Neural crest cell (in vitro differentiated cells): Measurements from ENCODE around the gene SLC43A2. TPM values are rescaled to one million over a fixed set of nuclear protein-coding genes. Genes with fewer than 3 reads are reported as not detected.
"Not testable (repeated sequence)": the region's sequence is repeated elsewhere in the genome, so short reads cannot be mapped to it uniquely, and the experiment has no call there.

Source experiments
- DNase-seq: peaks from one replicate; pipeline ENCODE4 v3.0.0; 2021; ENCODE audit warnings: low read depth, mixed read lengths, low spot score
- H3K27ac Mint-ChIP-seq: one replicate; pipeline ENCODE4 v1.8.0; 2021; ENCODE audit warnings: mild to moderate bottlenecking, mixed read lengths; ENCODE audit not compliant: unreplicated experiment
- H3K27me3 Mint-ChIP-seq: 2 replicates; pipeline ENCODE4 v1.8.0; 2021; ENCODE audit warnings: low read depth, mild to moderate bottlenecking, mixed read lengths
- H3K36me3 Mint-ChIP-seq: 2 replicates; pipeline ENCODE4 v1.8.0; 2021; ENCODE audit warnings: low read depth, mild to moderate bottlenecking, mixed read lengths
- H3K4me1 Mint-ChIP-seq: 2 replicates; pipeline ENCODE4 v1.8.0; 2021; ENCODE audit warnings: mixed read lengths
- H3K4me3 Mint-ChIP-seq: one replicate; pipeline ENCODE4 v1.8.0; 2021; ENCODE audit warnings: mild to moderate bottlenecking, mixed read lengths
- H3K9me3 Mint-ChIP-seq: 2 replicates; pipeline ENCODE4 v1.8.0; 2021; ENCODE audit warnings: mixed read lengths
- CTCF ChIP-seq: fragments of 200-600 bp; sonication (generic); conservative IDR thresholded peaks from 2 replicates; pipeline ENCODE4 v1.5.0; 2021; ENCODE audit warnings: antibody characterized with exemption, mild to moderate bottlenecking
- total RNA-seq: library from RNA; stranded (reverse); gene quantifications from 2 replicates; pipeline ENCODE4 v1.2.1, GENCODE V29; 2021

SLC43A2 gene
- total RNA-seq, 1 donor from 2014 or later: 13.9 TPM

- H3K9me3 Mint-ChIP-seq: no peaks in the 10 kb centered on the region
- peak; percentile 70 for DNase-seq
- no peak overlapping the region for H3K4me3 Mint-ChIP-seq
- TF ChIP-seq CTCF: peak; percentile 79
- peaks cover 5% of the 10 kb centered on the region for H3K4me1 Mint-ChIP-seq
- no peaks in the 10 kb centered on the region for H3K36me3 Mint-ChIP-seq
- H3K27ac Mint-ChIP-seq: peak overlapping the region; percentile 40
- H3K27me3 Mint-ChIP-seq: no peaks in the 10 kb centered on the region
These were observed 54.5 kb downstream of the SLC43A2 start for GRCh38 chr17:1573932-1574696.

GRCh38 chr17:1572646-1573045 lies 56.0 kb downstream of the SLC43A2 start:
- H3K36me3 Mint-ChIP-seq, H3K4me1 Mint-ChIP-seq, H3K9me3 Mint-ChIP-seq, H3K27me3 Mint-ChIP-seq, DNase-seq, H3K27ac Mint-ChIP-seq, H3K4me3 Mint-ChIP-seq: not testable (repeated sequence)

- Mint-ChIP-seq H3K4me1 (peaks cover 9% of the 10 kb centered on the region), H3K4me3 (no peak overlapping the region), H3K27me3 (no peaks in the 10 kb centered on the region), H3K36me3 (no peaks in the 10 kb centered on the region), H3K9me3 (no peaks in the 10 kb centered on the region), H3K27ac (no peak overlapping the region)
- no peak for DNase-seq
- no peak for TF ChIP-seq CTCF
These were observed 57.3 kb downstream of the SLC43A2 start for GRCh38 chr17:1571341-1571704.

- no peak for TF ChIP-seq CTCF
- H3K36me3 Mint-ChIP-seq: no peaks in the 10 kb centered on the region
- H3K27me3 Mint-ChIP-seq: no peaks in the 10 kb centered on the region
- no peak overlapping the region for H3K27ac Mint-ChIP-seq
- peaks cover 7% of the 10 kb centered on the region for H3K4me1 Mint-ChIP-seq
- no peak for DNase-seq
- no peaks in the 10 kb centered on the region for H3K9me3 Mint-ChIP-seq
- H3K4me3 Mint-ChIP-seq: no peak overlapping the region
These were observed 59.5 kb downstream of the SLC43A2 start for GRCh38 chr17:1568950-1569810.

- H3K36me3 Mint-ChIP-seq: no peaks in the 10 kb centered on the region
- H3K4me3 Mint-ChIP-seq: peak overlapping the region; percentile 19
- no peaks in the 10 kb centered on the region for H3K9me3 Mint-ChIP-seq
- DNase-seq: no peak
- peaks cover 6% of the 10 kb centered on the region for H3K27me3 Mint-ChIP-seq
- H3K4me1 Mint-ChIP-seq: peaks cover 12% of the 10 kb centered on the region
- no peak for TF ChIP-seq CTCF
- no peak overlapping the region for H3K27ac Mint-ChIP-seq
These were observed 62.0 kb downstream of the SLC43A2 start for GRCh38 chr17:1566505-1567199.
